ENCODE measurements around the gene ATP2B2.

The ATP2B2 gene

DNA sequence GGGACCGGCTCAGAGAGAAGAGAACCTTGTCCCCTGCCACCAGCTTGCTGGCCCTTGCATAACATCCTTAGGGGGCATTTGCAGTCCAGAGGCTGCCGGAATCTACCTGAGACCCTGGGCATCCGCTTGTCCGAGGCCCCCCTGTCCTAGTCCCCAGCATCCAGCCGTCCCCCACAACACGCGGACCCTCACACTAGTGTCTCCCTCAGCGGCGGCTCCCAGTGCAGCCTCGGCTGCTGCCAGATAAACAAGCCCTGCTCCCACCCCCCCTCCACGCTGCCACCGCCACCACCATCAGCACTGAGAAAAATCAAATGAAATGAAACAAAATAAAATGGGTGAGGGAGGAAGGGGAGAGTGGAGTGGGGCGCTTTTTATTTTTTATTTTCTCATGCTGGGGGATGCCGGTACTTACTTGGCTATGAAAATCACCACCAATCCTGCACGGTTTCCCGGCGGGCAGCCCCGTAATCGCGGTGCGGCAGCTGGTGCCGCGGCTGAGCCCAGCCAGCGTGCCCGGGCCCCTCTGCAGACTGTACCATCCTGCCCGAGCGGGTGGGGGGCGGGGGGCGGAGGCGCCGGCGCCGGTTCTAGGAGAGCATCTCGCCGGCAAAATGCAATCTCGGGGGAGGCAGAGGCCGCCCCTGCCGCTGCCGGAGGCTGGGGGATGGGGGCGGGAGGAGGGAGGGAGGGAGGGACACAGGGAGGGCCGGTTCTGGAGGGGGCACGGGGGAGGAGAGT is at the start of gene ATP2B2:
TSS of gene ATP2B2 (minus strand) at position 537 of the 741 bp plus-strand sequence. CDS start 56,043 bp downstream, outside the sequence.
- TF ChIP-seq, protein P1, sequence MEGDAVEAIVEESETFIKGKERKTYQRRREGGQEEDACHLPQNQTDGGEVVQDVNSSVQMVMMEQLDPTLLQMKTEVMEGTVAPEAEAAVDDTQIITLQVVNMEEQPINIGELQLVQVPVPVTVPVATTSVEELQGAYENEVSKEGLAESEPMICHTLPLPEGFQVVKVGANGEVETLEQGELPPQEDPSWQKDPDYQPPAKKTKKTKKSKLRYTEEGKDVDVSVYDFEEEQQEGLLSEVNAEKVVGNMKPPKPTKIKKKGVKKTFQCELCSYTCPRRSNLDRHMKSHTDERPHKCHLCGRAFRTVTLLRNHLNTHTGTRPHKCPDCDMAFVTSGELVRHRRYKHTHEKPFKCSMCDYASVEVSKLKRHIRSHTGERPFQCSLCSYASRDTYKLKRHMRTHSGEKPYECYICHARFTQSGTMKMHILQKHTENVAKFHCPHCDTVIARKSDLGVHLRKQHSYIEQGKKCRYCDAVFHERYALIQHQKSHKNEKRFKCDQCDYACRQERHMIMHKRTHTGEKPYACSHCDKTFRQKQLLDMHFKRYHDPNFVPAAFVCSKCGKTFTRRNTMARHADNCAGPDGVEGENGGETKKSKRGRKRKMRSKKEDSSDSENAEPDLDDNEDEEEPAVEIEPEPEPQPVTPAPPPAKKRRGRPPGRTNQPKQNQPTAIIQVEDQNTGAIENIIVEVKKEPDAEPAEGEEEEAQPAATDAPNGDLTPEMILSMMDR (IDR thresholded peaks at IDR 0.05; ENCODE audit: low read depth, low read length): no peak
- no peak within 1 kb of the TSS for H3K4me3 ChIP-seq (ENCODE audit: low read depth, low read length)

DNA sequence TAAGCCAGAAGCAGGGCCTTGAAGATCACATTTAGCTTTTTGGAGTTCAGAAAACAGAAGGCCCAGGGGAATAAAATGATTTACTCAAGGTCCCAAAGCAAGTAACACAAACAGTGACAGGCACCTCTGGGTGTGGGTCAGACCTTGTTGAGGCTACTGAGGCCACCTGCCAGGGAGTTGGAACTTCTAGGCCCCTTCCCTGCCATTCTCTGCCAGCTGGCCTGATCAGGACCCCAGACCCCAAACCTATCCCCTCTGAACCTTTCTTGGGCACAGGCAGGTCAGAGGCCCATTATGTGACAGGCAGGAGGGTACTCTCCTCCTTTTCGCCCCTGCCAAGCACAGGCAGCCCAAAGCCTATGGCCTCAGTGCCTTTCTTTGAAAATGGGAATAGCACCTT is 49.4 kb upstream of the ATP2B2 start:
- H3K4me3 ChIP-seq (ENCODE audit: low read depth, low read length): no peak overlapping the region
- TF ChIP-seq, protein P1 (IDR thresholded peaks at IDR 0.05; ENCODE audit: low read depth, low read length): no peak

DNA sequence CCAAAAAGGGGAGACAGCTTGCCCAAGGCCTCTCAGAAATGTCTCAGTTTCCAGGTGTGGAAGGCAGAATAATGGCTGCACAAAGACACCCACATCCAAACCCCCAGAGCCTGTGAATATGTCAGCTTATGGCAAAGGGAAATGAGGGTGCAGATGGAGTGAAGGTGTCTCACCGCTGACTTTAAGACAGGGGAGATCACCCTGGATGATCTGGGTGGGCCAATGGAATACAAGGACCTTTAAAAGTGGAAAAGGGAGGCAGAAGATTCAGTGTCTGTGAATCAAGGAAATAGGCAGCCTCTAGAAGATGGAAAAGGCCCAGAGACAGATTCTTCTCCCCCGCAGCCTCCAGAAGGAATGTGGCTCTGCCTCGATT is 48.8 kb upstream of the ATP2B2 start:
- H3K4me3 ChIP-seq (ENCODE audit: low read depth, low read length): no peak overlapping the region
- TF ChIP-seq, protein P1 (IDR thresholded peaks at IDR 0.05; ENCODE audit: low read depth, low read length): no peak

DNA sequence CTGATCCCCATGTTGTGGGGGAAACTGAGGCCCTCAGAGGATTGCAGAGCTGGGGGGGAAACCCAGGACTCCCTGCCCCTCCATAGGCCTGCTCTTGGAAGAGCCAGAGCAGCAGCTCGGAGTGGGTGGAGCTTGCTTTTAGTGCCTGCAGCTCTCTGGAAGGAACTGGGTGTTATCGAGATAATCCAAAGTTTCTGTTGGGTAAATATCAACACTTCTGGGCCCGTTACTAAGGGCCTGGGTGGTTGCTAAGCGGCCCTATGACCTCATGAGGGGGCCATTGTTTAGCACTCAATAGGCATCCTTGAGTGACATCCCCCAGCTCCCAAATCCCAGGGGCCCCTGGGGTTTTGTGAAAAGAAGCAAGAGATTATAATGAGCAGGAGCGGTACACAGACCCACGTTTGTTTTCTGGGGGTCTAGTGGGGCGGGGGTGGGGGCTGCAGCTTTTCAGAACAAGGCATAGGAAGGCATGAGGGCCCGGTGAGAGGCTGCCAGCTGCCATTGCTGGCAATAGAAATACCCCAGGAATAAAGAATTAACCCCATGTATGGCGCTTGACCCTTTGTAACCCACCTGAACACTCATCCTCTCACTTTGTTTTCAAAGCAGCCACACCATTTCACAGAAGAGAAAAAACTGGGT is 48.3 kb upstream of the ATP2B2 start:
- H3K4me3 ChIP-seq (ENCODE audit: low read depth, low read length): no peak overlapping the region
- TF ChIP-seq, protein P1 (IDR thresholded peaks at IDR 0.05; ENCODE audit: low read depth, low read length): no peak

DNA sequence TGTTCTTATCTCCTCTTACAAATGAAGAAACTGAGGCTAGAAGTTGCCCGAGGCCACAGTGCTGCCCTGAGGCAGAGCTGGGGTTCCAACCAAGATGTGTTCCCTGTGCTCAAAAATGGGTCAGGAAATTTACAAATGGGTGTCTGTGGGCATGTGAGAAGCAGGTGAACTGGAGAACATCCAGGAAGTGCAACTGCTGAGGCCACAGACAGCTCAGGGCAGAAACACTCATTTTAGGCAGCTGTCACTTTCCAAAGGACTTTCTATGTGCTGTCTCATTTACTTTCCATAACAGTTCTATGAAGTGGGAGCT is 47.2 kb upstream of the ATP2B2 start:
- no peak overlapping the region for H3K4me3 ChIP-seq (ENCODE audit: low read depth, low read length)
- TF ChIP-seq, protein P1 (IDR thresholded peaks at IDR 0.05; ENCODE audit: low read depth, low read length): no peak

DNA sequence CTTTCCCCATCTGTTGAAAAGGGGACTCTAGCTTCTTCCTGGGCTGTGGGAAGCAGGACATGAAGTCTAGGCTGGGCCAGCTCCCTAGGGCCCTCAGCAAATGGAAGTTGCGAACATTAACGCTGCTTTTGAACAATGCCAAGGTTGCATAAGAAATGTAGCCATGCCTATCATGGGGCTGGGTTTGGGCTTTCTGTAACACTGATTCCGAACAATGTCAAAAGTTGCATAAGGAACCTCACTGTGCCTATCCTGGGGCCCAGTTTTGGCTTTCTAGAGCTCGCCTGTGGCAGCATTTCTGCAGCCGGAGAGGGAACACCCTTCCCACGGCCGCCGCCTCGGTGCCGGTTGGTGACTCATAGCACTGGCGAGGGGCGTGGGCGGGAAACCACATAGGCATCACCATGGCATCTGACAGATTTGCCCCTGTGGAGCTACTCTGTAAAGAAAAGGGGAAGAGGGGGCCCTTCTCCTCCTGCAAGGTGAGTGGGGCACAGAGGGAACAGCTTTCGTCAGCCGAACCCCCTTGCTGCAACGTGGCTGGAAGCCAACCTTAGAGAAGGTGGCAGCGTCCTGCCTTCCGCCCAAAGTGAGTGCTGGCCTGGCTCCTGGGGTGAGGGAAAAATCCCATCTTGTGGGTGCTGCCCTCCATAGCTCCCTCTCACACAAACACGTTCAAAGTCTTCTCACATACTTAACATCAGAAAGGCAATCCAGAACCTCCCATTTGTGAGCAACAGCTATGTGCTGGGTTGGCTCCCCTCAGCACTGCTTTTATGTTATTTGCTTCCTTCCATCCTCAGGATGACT is 46.6 kb upstream of the ATP2B2 start:
- TF ChIP-seq, protein P1 (IDR thresholded peaks at IDR 0.05; ENCODE audit: low read depth, low read length): no peak
- no peak overlapping the region for H3K4me3 ChIP-seq (ENCODE audit: low read depth, low read length)

DNA sequence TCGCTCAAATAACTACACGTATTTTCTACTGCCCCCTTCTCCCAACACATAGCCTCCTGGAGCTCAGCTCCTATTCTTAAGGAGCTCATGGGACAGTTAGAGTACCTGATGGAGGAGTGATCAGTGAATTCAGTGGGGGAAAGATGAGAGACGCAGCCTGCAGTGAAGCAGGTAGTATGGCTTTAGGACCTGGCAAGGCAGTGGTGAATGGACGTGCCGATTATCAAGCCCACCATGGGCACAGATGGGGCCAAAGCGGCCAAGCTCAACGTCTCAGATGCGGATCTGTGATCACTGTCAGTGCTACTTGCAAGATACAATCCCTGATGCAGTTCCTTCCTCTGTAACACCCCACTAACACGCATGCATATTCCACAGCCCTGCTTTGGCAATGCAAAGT is 45.8 kb upstream of the ATP2B2 start:
- TF ChIP-seq, protein P1 (IDR thresholded peaks at IDR 0.05; ENCODE audit: low read depth, low read length): no peak
- no peak overlapping the region for H3K4me3 ChIP-seq (ENCODE audit: low read depth, low read length)
